GM23338 (cell line): ENCODE results near the gene TUBD1. TPM values are rescaled to one million over a fixed set of nuclear protein-coding genes. Genes with fewer than 3 reads are reported as not detected.

Source experiments
- ATAC-seq: fragments of 200-7000 bp; cut with Tn5 transposase; 3 replicates; pipeline ENCODE4 v1.9.1; 2020
- DNase-seq: peaks from one replicate; pipeline ENCODE4 v3.0.0-alpha.2; 2015; ENCODE audit warnings: low spot score
- H2AFZ ChIP-seq: fragments of 200-600 bp; sonication (generic); 2 replicates; pipeline ENCODE4 v1.8.0; 2016; ENCODE audit warnings: antibody characterized with exemption, mild to moderate bottlenecking, moderate library complexity
- H3F3A ChIP-seq: fragments of 200-600 bp; sonication (generic); replicated peaks from 2 replicates; pipeline ENCODE4 v1.8.0; 2017; ENCODE audit warnings: antibody characterized with exemption, mixed run types, low read depth
- H3K27ac ChIP-seq: fragments of 200-600 bp; sonication (generic); 2 replicates; pipeline ENCODE4 v1.6.1; 2016; ENCODE audit warnings: low read depth
- H3K27me3 ChIP-seq: fragments of 200-600 bp; sonication (generic); 2 replicates; pipeline ENCODE4 v1.8.0; 2016; ENCODE audit warnings: mild to moderate bottlenecking, mixed run types, moderate library complexity; ENCODE audit not compliant: insufficient read depth
- H3K36me3 ChIP-seq: fragments of 200-600 bp; sonication (generic); 2 replicates; pipeline ENCODE4 v1.8.0; 2016; ENCODE audit warnings: mild to moderate bottlenecking; ENCODE audit not compliant: insufficient read depth
- H3K4me1 ChIP-seq: fragments of 200-600 bp; sonication (generic); 2 replicates; pipeline ENCODE4 v1.8.0; 2016; ENCODE audit warnings: mild to moderate bottlenecking, moderate library complexity; ENCODE audit not compliant: insufficient read depth
- H3K4me2 ChIP-seq: fragments of 200-600 bp; sonication (generic); 2 replicates; pipeline ENCODE4 v1.7.1; 2017; ENCODE audit warnings: mixed run types
- H3K4me3 ChIP-seq: fragments of 200-600 bp; sonication (generic); 2 replicates; pipeline ENCODE4 v1.6.1; 2016; ENCODE audit warnings: mixed run types
- H3K79me2 ChIP-seq: fragments of 200-600 bp; sonication (generic); replicated peaks from 2 replicates; pipeline ENCODE4 v1.8.0; 2017; ENCODE audit warnings: mild to moderate bottlenecking; ENCODE audit not compliant: insufficient read depth
- H3K9me2 ChIP-seq: fragments of 200-600 bp; sonication (generic); 2 replicates; pipeline ENCODE4 v1.8.0; 2017; ENCODE audit not compliant: insufficient read depth
- H4K20me1 ChIP-seq: fragments of 200-600 bp; sonication (generic); replicated peaks from 2 replicates; pipeline ENCODE4 v1.8.0; 2017; ENCODE audit warnings: mild to moderate bottlenecking; ENCODE audit not compliant: insufficient read depth
- H3K27ac Mint-ChIP-seq: 2 replicates; pipeline ENCODE4 v1.8.0; 2020; ENCODE audit warnings: inconsistent platforms, mild to moderate bottlenecking, moderate library complexity, mixed read lengths
- H3K27me3 Mint-ChIP-seq: 3 replicates; pipeline ENCODE4 v1.8.0; 2022; ENCODE audit warnings: low read depth, mild to moderate bottlenecking, moderate library complexity, mixed read lengths, inconsistent platforms; ENCODE audit not compliant: insufficient read depth, poor library complexity
- H3K36me3 Mint-ChIP-seq: 3 replicates; pipeline ENCODE4 v1.8.0; 2021; ENCODE audit warnings: low read depth, mild to moderate bottlenecking, inconsistent platforms, moderate library complexity, mixed read lengths
- H3K4me1 Mint-ChIP-seq: 3 replicates; pipeline ENCODE4 v1.8.0; 2020; ENCODE audit warnings: mild to moderate bottlenecking, inconsistent platforms, mixed read lengths
- H3K4me3 Mint-ChIP-seq: 3 replicates; pipeline ENCODE4 v1.8.0; 2021; ENCODE audit warnings: moderate library complexity, mild to moderate bottlenecking, inconsistent platforms, mixed read lengths
- H3K9me3 Mint-ChIP-seq: 3 replicates; pipeline ENCODE4 v1.8.0; 2020; ENCODE audit warnings: moderate library complexity, mild to moderate bottlenecking, inconsistent platforms, mixed read lengths
- ETS1 ChIP-seq: IDR thresholded peaks from 2 replicates; pipeline ENCODE4 v1.6.1; 2016; ENCODE audit warnings: antibody characterized with exemption
- NANOG ChIP-seq: IDR thresholded peaks from 2 replicates; pipeline ENCODE4 v1.6.1; 2016; ENCODE audit warnings: antibody characterized with exemption, borderline replicate concordance
- POLR2AphosphoS5 ChIP-seq: IDR thresholded peaks from 2 replicates; pipeline ENCODE4 v1.6.1; 2016; ENCODE audit warnings: antibody characterized with exemption, low read depth
- ZNF331 ChIP-seq: fragments of 250-450 bp; sonication (Bioruptor Pico); IDR thresholded peaks from 2 replicates; pipeline ENCODE4 v1.5.0; 2020; ENCODE audit warnings: low read depth, mild to moderate bottlenecking, moderate library complexity
- ZNF462 ChIP-seq: fragments of 250-450 bp; sonication (Bioruptor Pico); IDR thresholded peaks from 2 replicates; pipeline ENCODE4 v1.5.0; 2020; ENCODE audit warnings: mild to moderate bottlenecking, moderate library complexity
- polyA plus RNA-seq: library from polyadenylated mRNA; unstranded; fragments of >200 nt; fragmentation: Nextera tagmentation; extraction: Ambion mirVana; gene quantifications from 2 replicates; pipeline ENCODE4 v1.2.1, GENCODE V29; 2016
- total RNA-seq: library from RNA; depleted of rRNA; stranded (reverse); fragments of >200 nt; shearing (Covaris generic); gene quantifications from 2 replicates; pipeline ENCODE4 v1.2.3, GENCODE V29; 2014

TUBD1 gene
- total and polyA plus RNA-seq, 2 experiments from 2014 or later: 11.6 to 13.8 TPM

- Mint-ChIP-seq H3K9me3 (peaks cover 4% of the 10 kb centered on the region; the same call in 2 of the 3 replicates), H3K4me3 (no peak overlapping the region), H3K36me3 (peaks cover 26% of the 10 kb centered on the region), H3K4me1 (peaks cover 52% of the 10 kb centered on the region), H3K27ac (peak overlapping the region; percentile 75), H3K27me3 (peaks cover 44% of the 10 kb centered on the region)
- Histone ChIP-seq H3K4me3 (no peak overlapping the region), H3K4me2 (peak overlapping the region; percentile 27; the same call in 1 of the 2 replicates), H3K36me3 (no peaks in the 10 kb centered on the region), H3F3A (no peaks in the 10 kb centered on the region), H3K9me2 (no peaks in the 10 kb centered on the region), H3K79me2 (peaks cover 14% of the 10 kb centered on the region), H3K4me1 (peaks cover 17% of the 10 kb centered on the region), H3K27me3 (no peaks in the 10 kb centered on the region), H2AFZ (no peak overlapping the region), H3K27ac (no peak overlapping the region), H4K20me1 (no peaks in the 10 kb centered on the region)
- peak; percentile 12 for ATAC-seq
- TF ChIP-seq POLR2AphosphoS5 (no peak), ZNF462 (no peak), ZNF331 (CRISPR knock-in tag) (no peak)
- DNase-seq: peak; percentile 54
Observed at GRCh38 chr17:59845595-59846393, 46.9 kb downstream of the TUBD1 start.

- DNase-seq: no peak
- no peak overlapping the region for H3K4me3 ChIP-seq
- peaks cover 17% of the 10 kb centered on the region for H3K4me1 ChIP-seq
- no peaks in the 10 kb centered on the region for H3K9me2 ChIP-seq
- H3K27me3 ChIP-seq: no peaks in the 10 kb centered on the region
- H3K79me2 ChIP-seq: peaks cover 14% of the 10 kb centered on the region
- no peaks in the 10 kb centered on the region for H3K36me3 ChIP-seq
- H3F3A ChIP-seq: no peaks in the 10 kb centered on the region
- ATAC-seq: no peak
- H3K36me3 Mint-ChIP-seq: peaks cover 34% of the 10 kb centered on the region
- H3K27ac Mint-ChIP-seq: no peak overlapping the region
- H4K20me1 ChIP-seq: no peaks in the 10 kb centered on the region
- H3K9me3 Mint-ChIP-seq: peaks cover 4% of the 10 kb centered on the region; the same call in 2 of the 3 replicates
- H3K4me3 Mint-ChIP-seq: no peak overlapping the region
- peaks cover 48% of the 10 kb centered on the region for H3K27me3 Mint-ChIP-seq
- no peak overlapping the region for H2AFZ ChIP-seq
- H3K27ac ChIP-seq: no peak overlapping the region
- H3K4me1 Mint-ChIP-seq: peaks cover 53% of the 10 kb centered on the region
- no peak overlapping the region for H3K4me2 ChIP-seq
- TF ChIP-seq ETS1 (no peak), NANOG (no peak)
Observed at GRCh38 chr17:59844884-59845594, 47.7 kb downstream of the TUBD1 start.
